ENCODE results near the gene SV2A.

DNA sequence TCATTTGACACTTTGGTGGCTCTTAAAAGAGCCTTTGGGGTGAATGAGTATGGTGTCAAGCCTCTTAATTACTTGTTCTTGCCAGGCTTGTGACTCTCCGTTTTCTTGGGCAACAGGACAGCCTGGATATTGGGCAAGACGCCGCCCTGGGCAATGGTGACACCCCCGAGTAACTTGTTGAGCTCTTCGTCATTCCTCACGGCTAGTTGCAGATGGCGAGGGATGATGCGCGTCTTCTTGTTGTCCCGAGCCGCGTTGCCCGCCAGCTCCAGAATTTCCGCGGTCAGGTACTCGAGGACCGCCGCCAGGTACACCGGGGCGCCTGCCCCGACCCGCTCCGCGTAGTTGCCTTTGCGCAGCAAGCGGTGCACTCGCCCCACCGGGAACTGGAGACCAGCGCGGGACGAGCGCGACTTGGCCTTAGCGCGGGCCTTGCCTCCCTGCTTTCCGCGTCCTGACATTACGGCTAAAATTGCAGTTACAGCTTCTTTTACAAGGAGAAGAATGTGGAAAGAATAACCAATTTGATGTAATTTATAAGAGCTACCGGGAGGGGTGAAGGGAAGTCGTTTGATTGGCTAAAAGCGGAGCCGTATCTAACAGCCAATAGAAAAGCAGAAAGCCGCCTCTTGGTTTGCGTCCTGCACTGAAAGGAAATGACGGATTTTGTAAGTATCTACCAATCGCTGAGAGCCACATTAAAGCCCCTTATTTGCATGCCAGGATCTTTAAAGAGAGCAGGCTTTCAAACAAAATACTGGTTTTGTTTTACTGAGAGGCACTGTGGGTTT is 30.0 kb downstream of the SV2A start:
- TF ChIP-seq, protein P1, sequence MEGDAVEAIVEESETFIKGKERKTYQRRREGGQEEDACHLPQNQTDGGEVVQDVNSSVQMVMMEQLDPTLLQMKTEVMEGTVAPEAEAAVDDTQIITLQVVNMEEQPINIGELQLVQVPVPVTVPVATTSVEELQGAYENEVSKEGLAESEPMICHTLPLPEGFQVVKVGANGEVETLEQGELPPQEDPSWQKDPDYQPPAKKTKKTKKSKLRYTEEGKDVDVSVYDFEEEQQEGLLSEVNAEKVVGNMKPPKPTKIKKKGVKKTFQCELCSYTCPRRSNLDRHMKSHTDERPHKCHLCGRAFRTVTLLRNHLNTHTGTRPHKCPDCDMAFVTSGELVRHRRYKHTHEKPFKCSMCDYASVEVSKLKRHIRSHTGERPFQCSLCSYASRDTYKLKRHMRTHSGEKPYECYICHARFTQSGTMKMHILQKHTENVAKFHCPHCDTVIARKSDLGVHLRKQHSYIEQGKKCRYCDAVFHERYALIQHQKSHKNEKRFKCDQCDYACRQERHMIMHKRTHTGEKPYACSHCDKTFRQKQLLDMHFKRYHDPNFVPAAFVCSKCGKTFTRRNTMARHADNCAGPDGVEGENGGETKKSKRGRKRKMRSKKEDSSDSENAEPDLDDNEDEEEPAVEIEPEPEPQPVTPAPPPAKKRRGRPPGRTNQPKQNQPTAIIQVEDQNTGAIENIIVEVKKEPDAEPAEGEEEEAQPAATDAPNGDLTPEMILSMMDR (IDR thresholded peaks at IDR 0.05), result peak in 1 of 4 donors; percentile 26
- peak; percentile 81 for TF ChIP-seq POLR2A (IDR thresholded peaks at IDR 0.05)

All from right lobe of liver (tissue), 4 donors.